ENCODE results near the gene CDK11A.
"Not testable (repeated sequence)": the region's sequence is repeated elsewhere in the genome, so short reads cannot be mapped to it uniquely, and the experiment has no call there.

CDK11A gene

GRCh38 chr1:1754051-1754815 lies 30.1 kb upstream of the CDK11A start:
- DNase-seq (ENCODE audit: low spot score): no peak

GRCh38 chr1:1753607-1754005 lies 29.4 kb upstream of the CDK11A start:
- DNase-seq (ENCODE audit: low spot score): no peak

DNA sequence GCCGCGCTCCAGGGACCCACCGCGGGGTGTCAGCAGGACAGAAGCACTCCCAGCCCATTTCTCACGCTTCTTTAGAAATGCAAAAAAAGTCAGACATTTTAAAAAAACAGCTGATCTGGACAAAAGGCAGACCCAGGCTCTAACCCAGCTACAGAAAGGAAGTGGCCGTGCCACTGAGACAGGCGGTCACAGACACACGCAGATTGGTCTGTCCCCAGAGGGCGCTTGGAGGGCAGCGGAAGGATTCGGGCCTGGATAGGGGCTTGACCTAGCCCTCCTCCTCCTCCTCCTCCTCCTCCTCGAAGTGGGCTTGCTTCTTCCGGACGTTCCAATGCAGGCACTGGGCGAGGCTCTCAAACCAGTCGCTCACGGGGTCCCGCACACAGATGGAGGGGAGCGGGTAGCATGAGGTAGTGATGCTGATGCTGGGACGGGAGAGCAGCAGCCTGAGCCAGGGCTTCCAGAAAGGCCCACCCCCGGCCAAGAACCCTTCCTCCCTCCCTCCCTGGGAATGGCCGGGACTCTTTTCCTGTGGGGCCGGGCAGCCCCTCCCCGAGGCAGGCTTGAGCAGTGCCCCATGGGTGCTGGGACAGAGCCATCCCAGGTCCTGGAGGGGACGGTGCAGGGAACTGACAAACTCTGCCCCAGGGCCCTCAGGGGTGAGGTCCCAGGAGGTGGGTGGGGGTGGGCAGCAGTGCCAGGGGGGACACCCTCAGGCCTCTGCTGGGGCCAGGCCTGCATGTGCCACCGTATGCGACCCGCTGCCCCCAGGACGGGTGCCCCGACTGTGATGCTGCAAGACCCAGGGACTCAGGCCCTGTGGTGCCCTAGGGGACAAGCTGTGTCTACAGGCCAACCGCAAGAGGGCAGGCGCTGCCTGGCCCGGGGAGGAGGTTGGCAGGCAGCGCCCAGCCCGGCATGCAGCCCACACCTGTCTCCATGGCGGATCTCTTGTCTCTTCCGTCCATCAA lies 28.8 kb upstream of the CDK11A start:
- no peak for DNase-seq (ENCODE audit: low spot score)

DNA sequence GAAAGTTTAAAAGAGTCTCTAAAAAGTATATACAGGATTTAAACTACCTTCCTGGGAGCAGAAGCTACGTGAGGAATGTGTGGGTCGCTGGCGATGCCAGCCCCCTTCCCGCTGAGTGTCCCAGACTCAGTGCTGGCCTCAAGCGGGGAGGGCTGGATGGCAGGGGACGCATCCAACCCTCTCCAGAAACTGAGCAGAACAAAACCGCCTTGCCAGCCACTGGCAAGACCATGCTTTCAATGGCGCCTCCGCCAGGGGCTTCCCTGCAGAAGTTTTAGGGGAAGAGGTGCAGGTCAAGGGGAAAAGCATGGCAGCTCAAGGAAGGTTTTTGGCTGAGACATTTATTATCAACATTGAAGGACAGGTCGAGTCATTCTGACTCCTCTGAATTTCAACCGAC lies 28.0 kb upstream of the CDK11A start:
- no peak for DNase-seq (ENCODE audit: low spot score)

DNA sequence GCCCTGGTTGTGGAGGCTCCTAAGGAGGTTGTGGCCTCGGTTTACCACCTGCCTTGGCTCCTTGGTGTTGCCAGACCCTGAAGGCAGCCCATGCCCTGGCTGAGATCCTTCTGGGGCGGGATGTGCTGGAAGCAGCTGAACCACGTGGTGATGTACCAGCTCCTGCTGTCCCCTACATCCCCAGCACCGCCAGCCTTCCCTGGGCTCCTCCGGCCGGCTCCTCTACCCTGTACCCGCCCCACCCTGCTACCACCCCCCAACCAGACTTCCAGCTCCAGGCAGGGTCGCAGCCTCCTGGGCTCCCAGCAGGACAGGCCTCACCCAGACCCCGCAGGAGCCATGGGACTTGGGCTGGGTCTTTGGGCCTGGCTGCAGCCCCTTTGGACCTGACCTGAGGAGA lies 25.8 kb upstream of the CDK11A start:
- DNase-seq (ENCODE audit: low spot score): not testable (repeated sequence)

DNA sequence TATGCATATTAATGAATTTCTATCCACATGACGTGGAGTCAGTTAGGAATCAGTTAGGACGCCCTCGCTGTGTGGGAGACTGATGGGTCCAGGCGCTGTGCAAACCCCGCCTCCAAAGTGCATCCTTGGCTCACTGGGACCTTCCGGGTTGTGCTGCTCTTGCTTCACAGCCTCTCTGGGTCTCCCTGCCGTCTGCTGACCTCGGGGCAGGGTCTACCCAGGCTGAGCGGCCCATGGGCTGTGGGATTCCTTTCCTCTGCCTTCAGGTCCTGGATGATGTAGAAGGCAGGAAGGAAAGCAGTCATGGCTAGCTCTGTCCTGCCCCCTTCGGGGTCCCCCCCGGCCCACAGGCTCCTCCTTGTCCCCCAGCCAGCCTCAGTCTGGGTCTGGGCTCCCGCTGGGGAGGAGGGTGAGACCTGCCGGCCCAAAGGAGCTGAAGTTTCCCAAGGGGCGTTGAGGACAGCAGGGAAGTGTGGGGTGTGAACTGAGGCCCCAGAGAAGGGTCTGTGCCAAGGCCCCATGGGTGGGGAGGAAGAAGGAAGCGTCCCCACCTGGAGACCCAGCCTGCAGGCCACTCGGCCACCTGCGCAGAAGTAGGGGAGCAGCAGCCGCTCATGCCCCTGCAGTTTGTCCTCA lies 24.6 kb upstream of the CDK11A start:
- peak; percentile 51 for DNase-seq (ENCODE audit: low spot score)

GRCh38 chr1:1746566-1746909 lies 22.4 kb upstream of the CDK11A start:
- not testable (repeated sequence) for DNase-seq (ENCODE audit: low spot score)

GRCh38 chr1:1745651-1746565 lies 21.8 kb upstream of the CDK11A start:
- not testable (repeated sequence) for DNase-seq (ENCODE audit: low spot score)

- DNase-seq (ENCODE audit: low spot score): not testable (repeated sequence)
These were observed 18.4 kb upstream of the CDK11A start for GRCh38 chr1:1742529-1742928.

GRCh38 chr1:1741013-1741412 lies 16.9 kb upstream of the CDK11A start:
- DNase-seq (ENCODE audit: low spot score): not testable (repeated sequence)

GRCh38 chr1:1738799-1739337 lies 14.7 kb upstream of the CDK11A start:
- not testable (repeated sequence) for DNase-seq (ENCODE audit: low spot score)

GRCh38 chr1:1737675-1738590 lies 13.8 kb upstream of the CDK11A start:
- not testable (repeated sequence) for DNase-seq (ENCODE audit: low spot score)

DNA sequence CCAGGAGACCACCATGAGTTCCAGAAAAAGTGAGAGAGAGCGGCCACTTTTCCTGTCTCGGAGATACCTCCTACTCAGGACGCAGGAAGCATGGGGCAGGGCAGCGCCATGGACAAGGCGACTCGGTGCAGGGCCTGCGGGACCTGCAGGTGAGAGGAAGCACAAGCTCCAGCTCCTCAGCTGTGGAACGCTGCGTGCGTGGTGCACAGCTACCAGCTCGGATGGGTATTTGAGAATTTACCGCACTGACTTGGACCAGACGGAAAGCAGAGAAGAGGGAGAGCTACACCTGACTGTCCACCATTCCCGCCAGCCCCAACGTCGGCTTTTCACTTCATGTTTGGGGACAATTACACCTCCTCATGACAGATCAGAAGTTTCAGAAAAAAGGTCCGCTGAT lies 8.2 kb upstream of the CDK11A start:
- DNase-seq (ENCODE audit: low spot score): no peak

DNA sequence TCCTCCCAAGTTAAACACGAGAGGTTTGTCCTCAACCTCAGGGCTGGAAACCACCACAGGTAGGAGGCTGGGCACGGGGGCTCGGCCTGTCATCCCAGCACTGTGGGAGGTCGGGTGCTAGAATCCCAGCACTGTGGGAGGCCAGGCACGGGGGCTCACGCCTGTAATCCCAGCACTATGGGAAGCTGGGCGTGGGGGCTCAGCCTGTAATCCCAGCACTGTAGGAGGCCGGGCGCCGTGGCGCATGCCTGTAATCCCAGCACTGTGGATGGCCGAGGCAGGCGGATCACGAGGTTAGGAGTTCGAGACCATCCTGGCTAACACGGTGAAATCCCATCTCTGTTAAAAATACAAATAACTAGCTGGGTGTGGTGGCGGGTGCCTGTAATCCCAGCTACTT lies 6.7 kb upstream of the CDK11A start:
- DNase-seq (ENCODE audit: low spot score): no peak

- DNase-seq (ENCODE audit: low spot score): not testable (repeated sequence)
These were observed 6.1 kb upstream of the CDK11A start for GRCh38 chr1:1730230-1730629.

DNA sequence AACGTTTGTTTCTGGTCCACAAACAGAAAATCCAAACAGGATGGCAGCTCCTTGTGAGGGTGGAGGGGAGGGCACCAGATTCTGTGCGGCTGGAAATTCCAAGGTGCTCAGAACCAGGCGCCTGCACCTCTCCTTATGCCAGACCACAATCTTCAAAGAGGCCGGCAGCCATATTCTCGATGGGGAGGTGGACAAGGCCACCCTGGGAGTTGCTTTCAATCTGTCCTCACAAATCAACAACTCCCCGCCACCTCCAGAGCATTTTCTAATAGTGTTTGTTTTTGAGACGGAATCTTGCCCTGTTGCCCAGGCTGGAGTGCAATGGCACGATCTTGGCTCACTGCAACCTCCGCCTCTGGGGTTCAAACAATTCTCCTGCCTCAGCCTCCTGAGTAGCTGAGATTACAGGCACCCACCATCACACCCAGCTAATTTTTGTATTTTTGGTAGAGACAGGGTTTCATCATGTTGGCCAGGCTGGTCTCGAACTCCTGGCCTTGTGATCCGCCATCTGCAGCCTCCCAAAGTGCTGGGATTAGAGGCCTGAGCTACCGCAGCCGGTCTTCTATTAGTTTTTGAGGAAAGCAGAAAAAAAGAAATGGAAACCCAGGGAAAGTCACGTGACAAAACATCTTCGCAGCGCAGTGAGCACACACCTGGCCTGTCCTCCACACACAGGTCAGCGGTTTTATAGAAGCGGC lies 5.1 kb upstream of the CDK11A start:
- not testable (repeated sequence) for DNase-seq (ENCODE audit: low spot score)

DNA sequence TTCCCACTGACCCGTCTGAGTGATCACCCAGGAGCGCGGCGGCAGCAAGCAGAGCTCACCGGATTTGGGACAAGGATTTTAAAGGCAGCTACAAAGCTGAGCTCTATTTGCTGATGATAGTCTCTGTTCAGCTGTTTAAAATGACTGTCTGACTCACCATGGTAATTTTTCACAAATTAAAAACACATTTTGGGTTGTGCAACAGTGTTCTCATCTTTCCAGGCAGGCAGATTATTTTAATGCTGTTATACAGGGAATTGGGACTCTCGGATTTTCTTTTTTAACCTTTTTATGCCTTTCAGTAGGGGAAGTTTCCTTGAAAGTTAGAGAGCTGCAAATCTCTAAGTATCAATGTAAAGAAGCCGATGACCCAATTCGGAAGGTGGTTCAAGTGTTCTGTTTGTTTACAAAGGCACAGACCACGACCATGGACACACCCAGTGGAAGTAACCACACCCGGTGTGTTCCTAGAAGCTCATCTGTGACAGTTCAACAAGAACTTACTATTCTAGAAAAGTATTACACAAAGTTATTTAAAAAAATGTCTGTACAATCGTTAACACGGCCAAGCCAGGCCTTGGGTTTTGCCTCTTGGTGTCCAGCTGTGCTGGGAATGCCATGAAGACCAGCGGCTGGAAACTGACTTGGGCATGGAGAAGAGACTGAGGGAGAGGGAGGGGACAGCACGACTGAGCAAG lies 4.3 kb upstream of the CDK11A start:
- DNase-seq (ENCODE audit: low spot score): not testable (repeated sequence)

DNA sequence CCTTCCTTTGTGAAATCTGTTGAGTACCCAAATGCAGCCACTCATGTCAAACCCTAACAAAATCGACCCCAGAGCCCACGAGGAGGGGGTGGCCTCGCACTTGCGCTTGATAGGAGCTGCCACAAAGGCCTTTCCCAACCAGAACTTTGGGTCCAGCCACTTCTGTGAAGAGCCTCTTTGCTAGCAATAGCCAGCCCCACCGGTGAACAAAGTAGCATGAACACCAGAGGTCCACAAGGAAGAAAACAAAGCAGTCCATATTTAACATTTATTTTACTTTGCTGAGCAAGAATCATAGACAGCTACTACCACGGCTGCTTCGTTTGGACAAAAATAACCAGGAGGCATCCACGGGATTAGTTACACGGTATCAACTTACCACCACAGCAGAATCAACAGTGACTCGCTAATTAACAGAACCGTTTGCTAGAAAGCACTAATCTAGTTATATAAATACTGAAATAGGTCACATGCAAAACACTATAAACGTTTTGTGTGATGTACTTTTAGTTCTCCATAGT lies 3.0 kb upstream of the CDK11A start:
- DNase-seq (ENCODE audit: low spot score): not testable (repeated sequence)

GRCh38 chr1:1726088-1726487 lies 1.9 kb upstream of the CDK11A start:
- not testable (repeated sequence) for DNase-seq (ENCODE audit: low spot score)
